Progenitor cell of endocrine pancreas (in vitro differentiated cells): ENCODE results near the gene HOXA5. TPM values are rescaled to one million over a fixed set of nuclear protein-coding genes. Genes with fewer than 3 reads are reported as not detected.

Experiments
- DNase-seq: peaks from one replicate; pipeline ENCODE4 v3.0.0; 2021; ENCODE audit warnings: low spot score; ENCODE audit not compliant: unreplicated experiment
- H3K27ac Mint-ChIP-seq: 2 replicates; pipeline ENCODE4 v1.8.0; 2021; ENCODE audit warnings: mild to moderate bottlenecking, moderate library complexity, mixed read lengths
- H3K27me3 Mint-ChIP-seq: 2 replicates; pipeline ENCODE4 v1.8.0; 2021; ENCODE audit warnings: mixed read lengths
- H3K36me3 Mint-ChIP-seq: 2 replicates; pipeline ENCODE4 v1.8.0; 2022; ENCODE audit warnings: mixed read lengths; ENCODE audit not compliant: insufficient read depth
- H3K4me1 Mint-ChIP-seq: 2 replicates; pipeline ENCODE4 v1.8.0; 2021; ENCODE audit warnings: low read depth, mixed read lengths
- H3K4me3 Mint-ChIP-seq: 2 replicates; pipeline ENCODE4 v1.8.0; 2021; ENCODE audit warnings: low read depth, mild to moderate bottlenecking, moderate library complexity, mixed read lengths
- H3K9me3 Mint-ChIP-seq: 2 replicates; pipeline ENCODE4 v1.8.0; 2021; ENCODE audit warnings: low read depth, mixed read lengths
- CTCF ChIP-seq: fragments of 200-600 bp; sonication (generic); IDR thresholded peaks from one replicate; pipeline ENCODE4 v1.5.0; 2021; ENCODE audit warnings: antibody characterized with exemption, mild to moderate bottlenecking; ENCODE audit not compliant: unreplicated experiment
- total RNA-seq: library from RNA; stranded (reverse); gene quantifications from 2 replicates; pipeline ENCODE4 v1.2.1, GENCODE V29; 2021

Gene HOXA5
- total RNA-seq, 1 donor from 2014 or later: 12.6 TPM

DNA sequence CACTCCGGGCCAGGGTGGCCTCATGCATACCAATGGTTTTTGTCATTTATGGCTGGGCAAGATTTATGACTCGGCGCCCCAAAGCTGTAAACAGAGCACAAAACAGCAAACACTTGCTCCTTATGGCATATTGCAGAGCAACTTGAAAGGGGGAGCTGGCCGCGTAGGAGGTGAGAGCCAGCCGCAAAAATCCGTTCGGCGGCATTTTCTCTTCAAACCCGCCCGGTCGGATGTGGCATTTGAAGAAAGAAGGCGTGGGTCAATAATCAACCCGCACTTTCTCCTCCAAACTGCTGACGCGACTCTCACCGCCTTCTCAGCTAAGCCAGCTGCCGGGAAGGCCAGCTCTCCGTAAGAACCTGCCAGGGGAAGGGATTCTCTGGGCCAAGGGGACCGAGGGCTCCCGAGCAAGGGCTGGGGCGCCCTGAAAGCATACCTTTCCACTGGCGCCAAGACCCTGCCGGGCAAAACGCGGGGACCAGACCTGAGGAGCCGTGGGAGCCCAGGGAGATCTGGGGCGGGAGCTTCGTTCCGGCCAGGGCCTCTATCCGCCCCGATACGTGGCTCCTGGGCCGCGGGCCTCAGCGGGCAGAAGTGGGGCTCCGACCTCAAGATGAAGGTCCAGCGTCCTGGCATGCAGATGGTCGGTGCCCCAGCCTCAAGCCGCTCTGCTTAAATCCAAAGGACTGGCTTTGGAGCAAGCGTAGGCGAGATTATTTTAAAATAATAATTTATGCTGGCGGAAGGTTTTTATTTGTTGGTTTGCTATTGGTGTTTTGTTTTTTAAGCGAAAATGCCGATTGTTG, 28.1 kb downstream of the HOXA5 start:
- Mint-ChIP-seq H3K36me3 (peaks cover 18% of the 10 kb centered on the region), H3K4me1 (peaks cover 66% of the 10 kb centered on the region), H3K9me3 (no peaks in the 10 kb centered on the region), H3K27me3 (no peaks in the 10 kb centered on the region), H3K4me3 (peak overlapping the region; percentile 97), H3K27ac (peak overlapping the region; percentile 98)
- no peak for TF ChIP-seq CTCF
- peak; percentile 46 for DNase-seq

GRCh38 chr7:27114881-27115220, 28.6 kb downstream of the HOXA5 start:
- TF ChIP-seq CTCF: no peak
- Mint-ChIP-seq H3K36me3 (peaks cover 20% of the 10 kb centered on the region), H3K27ac (peak overlapping the region; percentile 98), H3K27me3 (no peaks in the 10 kb centered on the region), H3K4me1 (peaks cover 63% of the 10 kb centered on the region), H3K9me3 (no peaks in the 10 kb centered on the region), H3K4me3 (peak overlapping the region; percentile 97)
- DNase-seq: no peak

DNA sequence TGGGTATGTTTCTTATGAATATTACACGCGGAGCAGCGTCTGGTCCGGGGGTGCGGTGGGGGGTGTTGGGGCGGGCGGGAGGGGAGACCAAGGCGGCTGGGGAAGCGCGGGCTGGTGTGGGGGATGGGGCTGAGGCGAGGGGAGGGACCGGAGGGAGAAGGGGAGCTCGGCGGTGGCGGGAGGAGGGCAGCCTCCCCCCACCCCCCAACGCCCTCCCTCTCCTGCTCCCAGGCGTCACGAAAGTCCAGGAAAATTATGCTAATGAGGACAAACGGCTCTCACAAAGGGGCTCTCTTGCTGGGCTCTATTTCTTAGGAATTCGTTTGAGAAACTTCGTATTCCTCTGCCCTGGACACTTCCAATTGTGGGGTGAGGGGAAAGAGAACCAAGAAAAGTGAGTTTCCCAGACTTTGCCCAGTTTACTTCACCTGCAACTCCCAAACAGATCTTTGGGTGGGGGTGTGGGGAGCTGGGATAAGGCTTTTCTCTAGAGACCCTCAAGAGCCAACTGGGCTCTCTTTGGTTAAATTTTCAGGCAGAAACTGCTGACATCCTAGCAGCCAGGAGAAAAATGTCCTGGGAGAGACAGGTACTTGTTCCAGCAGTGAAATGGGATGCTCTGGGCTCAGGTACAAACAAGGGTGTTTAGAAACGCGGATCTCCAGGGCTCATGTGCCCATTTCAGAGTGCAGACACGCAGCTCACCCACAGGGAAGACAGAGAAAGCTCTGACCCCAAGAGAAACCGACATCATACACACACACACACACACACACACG, 29.3 kb downstream of the HOXA5 start:
- TF ChIP-seq CTCF: peak; percentile 9
- no peak for DNase-seq
- H3K27me3 Mint-ChIP-seq: no peaks in the 10 kb centered on the region
- H3K36me3 Mint-ChIP-seq: peaks cover 22% of the 10 kb centered on the region
- H3K4me1 Mint-ChIP-seq: peaks cover 63% of the 10 kb centered on the region
- peak overlapping the region; percentile 97 for H3K4me3 Mint-ChIP-seq
- H3K9me3 Mint-ChIP-seq: no peaks in the 10 kb centered on the region
- peak overlapping the region; percentile 98 for H3K27ac Mint-ChIP-seq

- peak; percentile 58 for DNase-seq
- Mint-ChIP-seq H3K9me3 (no peaks in the 10 kb centered on the region), H3K4me3 (peak overlapping the region; percentile 97), H3K36me3 (peaks cover 23% of the 10 kb centered on the region), H3K27me3 (no peaks in the 10 kb centered on the region), H3K4me1 (peaks cover 60% of the 10 kb centered on the region), H3K27ac (peak overlapping the region; percentile 99)
- TF ChIP-seq CTCF: no peak
Observed at GRCh38 chr7:27112955-27113949, 30.2 kb downstream of the HOXA5 start.

DNA sequence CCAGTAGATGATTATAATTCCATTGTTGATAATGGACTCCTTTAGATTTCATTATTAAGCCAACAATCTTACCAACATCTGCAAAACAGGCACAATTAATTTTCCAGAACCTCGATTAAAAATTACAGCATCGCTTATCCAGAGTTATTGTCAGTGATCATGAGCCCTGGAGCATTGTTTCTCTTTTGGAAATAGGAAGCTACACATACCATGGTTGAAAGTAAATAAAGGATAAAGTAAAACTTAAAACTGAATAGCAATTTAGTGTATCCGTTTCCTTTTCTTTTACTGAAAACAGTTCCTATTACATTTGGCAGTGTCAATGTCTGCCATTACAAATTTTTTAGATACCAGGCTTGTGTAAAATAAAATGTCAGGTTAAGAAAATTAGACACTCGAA, 31.1 kb downstream of the HOXA5 start:
- Mint-ChIP-seq H3K4me1 (peaks cover 54% of the 10 kb centered on the region), H3K9me3 (no peaks in the 10 kb centered on the region), H3K4me3 (peak overlapping the region; percentile 97), H3K27me3 (no peaks in the 10 kb centered on the region), H3K36me3 (peaks cover 22% of the 10 kb centered on the region), H3K27ac (peak overlapping the region; percentile 99)
- DNase-seq: no peak
- TF ChIP-seq CTCF: no peak
